Esophagus squamous epithelium (tissue), 5 donors: Measurements from ENCODE around the gene TRERF1. TPM values are rescaled to one million over a fixed set of nuclear protein-coding genes. Genes with fewer than 3 reads are reported as not detected.
A peak's percentile ranks its signal among the peaks of the same experiment; 100 is the strongest.

Experiments used
- DNase-seq: peaks from one replicate; lab custom pipeline; 2025; lab: John Stamatoyannopoulos, UW
- H3K27ac ChIP-seq, 4 donors: fragments of 200-600 bp; sonication (generic); one replicate each; pipeline ENCODE4 v1.5.1; 2016 to 2019; ENCODE audit warnings: mild to moderate bottlenecking in 1 of 4
- H3K27me3 ChIP-seq, 4 donors: fragments of 200-600 bp; sonication (generic); 1 replicate in 3 of 4; 2 replicates in 1 of 4; pipeline versions ENCODE4 v1.5.1 to v1.6.0; 2017 to 2021; ENCODE audit warnings: antibody characterized with exemption in 1 of 4
- H3K36me3 ChIP-seq, 3 donors: fragments of 200-600 bp; sonication (generic); one replicate each; pipeline ENCODE4 v1.5.1; 2016 to 2019
- H3K4me1 ChIP-seq, 3 donors: fragments of 200-600 bp; sonication (generic); one replicate each; pipeline ENCODE4 v1.5.1; 2017 to 2019
- H3K4me3 ChIP-seq, 4 donors: fragments of 200-600 bp; sonication (generic); 1 replicate in 3 of 4; 2 replicates in 1 of 4; pipeline ENCODE4 v1.5.1; 2016 to 2019; ENCODE audit warnings: mild to moderate bottlenecking in 2 of 4, moderate library complexity in 1 of 4
- H3K9me3 ChIP-seq, 3 donors: fragments of 200-600 bp; sonication (generic); one replicate each; pipeline ENCODE4 v1.5.1; 2016 to 2019
- CTCF ChIP-seq, 6 experiments: fragments of 450-650 bp in 4 of 6; fragments of 200-600 bp in 2 of 6; sonication (generic) in 2 of 6; IDR thresholded peaks; one replicate each; pipeline ENCODE4 v1.5.1; 2016 to 2019; ENCODE audit warnings: antibody characterized with exemption in 6 of 6, mild to moderate bottlenecking in 4 of 6, moderate library complexity in 4 of 6
- POLR2A ChIP-seq, 4 donors: fragments of 450-650 bp; IDR thresholded peaks; one replicate each; pipeline ENCODE4 v1.6.1; 2017; ENCODE audit warnings: antibody characterized with exemption in 4 of 4, mild to moderate bottlenecking in 4 of 4, moderate library complexity in 3 of 4
- WGBS, 2 donors: methylation state at CpG; one replicate each; pipeline ENCODE4 v1.1.5; 2018; 5-methylcytosine and 5-hydroxymethylcytosine counted together
- intact Hi-C: fragments of 100-400 bp; cut with DNase I; formaldehyde crosslinking; loops from one replicate; pipeline ENCODE4 v1.15.0; 2022
- total RNA-seq, 4 donors: library from RNA; depleted of rRNA; stranded (reverse); fragments of >200 nt; gene quantifications; one replicate each; pipeline ENCODE4 v1.1.0, GENCODE V29; 2016
- donor health status: DM: yes; HTN: yes; CAD: no.

Gene TRERF1
- total RNA-seq, 4 donors from 2014 or later, result 5.5 to 13.8 (median 11.5) TPM

DNA sequence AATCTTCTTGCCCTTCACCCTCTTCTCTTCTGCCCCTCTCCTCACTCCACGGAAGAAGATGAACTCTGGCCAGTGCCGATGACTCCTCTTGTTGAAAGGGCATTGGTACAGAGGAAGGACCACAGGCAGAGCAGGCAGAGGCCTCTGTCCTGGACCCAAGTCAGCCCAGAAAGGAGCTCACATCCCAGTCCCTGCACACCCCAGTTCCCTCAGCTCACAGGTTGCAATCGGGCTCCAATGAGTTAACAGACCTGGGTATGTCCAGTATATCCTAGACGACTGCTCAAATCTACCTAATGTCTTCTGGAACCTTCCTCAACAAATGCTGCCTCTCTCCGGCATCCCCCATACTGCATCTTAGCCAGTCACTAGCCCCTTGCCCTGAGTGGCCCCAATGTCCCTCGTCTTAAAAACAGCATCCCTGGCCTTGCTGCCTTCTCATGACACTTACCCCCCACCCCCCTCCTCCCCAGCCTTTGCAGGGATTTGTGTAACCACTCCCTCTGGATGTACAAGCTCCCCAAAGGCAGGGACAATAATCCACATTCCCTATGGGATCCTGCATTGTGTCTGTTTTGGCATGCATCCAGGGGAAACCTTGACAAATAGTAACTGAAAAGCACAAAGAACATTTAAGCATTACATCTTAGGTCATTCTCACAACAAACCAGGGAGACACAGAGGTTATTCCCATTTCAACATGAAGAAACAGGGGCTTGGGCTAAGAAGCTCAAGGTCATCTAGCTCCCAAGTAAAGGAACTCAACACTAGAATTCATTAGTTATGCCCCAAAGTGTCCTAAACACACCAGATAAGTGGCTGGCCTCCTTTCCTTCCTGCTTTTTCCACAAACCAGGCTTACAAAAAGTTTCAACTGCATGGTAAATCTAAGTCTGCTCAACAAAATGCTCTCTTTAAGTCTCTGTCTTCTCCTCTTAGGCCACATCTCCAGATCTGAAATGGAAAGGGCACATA is 45.1 kb downstream of the TRERF1 start:
- intact Hi-C loops, result no loop called here
- Histone ChIP-seq H3K36me3 (no peaks in the 10 kb centered on the region), H3K27ac (peak overlapping the region in 3 of 4 donors; percentile 38 to 90 (median 58)), H3K4me1 (peaks cover 52 to 76% (median 58%) of the 10 kb centered on the region in 3 donors), H3K9me3 (no peaks in the 10 kb centered on the region), H3K27me3 (no peaks in the 10 kb centered on the region), H3K4me3 (peak overlapping the region in 1 of 4 donors; percentile 3)
- TF ChIP-seq POLR2A (IDR thresholded peaks at IDR 0.05) (no peak), CTCF (IDR thresholded peaks at IDR 0.05) (no peak)
- 72 to 83% methylated on average over 5 to 6 of the region's 6 CpGs for WGBS, 2 donors
- DNase-seq, result no peak

DNA sequence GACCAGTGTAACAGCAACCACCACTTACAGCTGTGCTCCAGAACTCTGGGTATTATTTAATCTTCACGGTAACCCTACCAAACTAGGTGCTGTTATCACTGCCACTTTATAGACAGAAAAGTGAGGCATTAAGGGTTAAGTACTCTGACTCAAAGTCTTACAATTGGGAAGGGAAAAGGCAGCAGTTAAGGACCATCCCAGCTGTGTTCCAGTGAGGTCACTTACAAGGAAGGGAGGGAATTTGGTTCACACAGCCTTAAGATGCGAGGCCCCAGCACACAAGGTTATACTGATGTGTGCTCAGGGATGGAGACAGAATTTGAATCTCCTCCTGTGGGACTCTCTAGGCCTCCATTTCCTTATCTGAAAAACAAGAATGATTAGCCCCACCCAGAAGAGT is 46.7 kb downstream of the TRERF1 start:
- H3K27me3 ChIP-seq, result no peaks in the 10 kb centered on the region
- TF ChIP-seq CTCF (IDR thresholded peaks at IDR 0.05), result no peak
- H3K9me3 ChIP-seq, result no peaks in the 10 kb centered on the region
- WGBS, 2 donors, result 33 to 62% methylated on average over 2 of the region's 2 CpGs
- peaks cover 46 to 84% (median 63%) of the 10 kb centered on the region in 3 donors for H3K4me1 ChIP-seq
- intact Hi-C loops, result no loop called here
- peak overlapping the region; percentile 83 to 90 (median 84) for H3K27ac ChIP-seq
- H3K36me3 ChIP-seq, result no peaks in the 10 kb centered on the region
- H3K4me3 ChIP-seq, result no peak overlapping the region
- DNase-seq, result no peak

DNA sequence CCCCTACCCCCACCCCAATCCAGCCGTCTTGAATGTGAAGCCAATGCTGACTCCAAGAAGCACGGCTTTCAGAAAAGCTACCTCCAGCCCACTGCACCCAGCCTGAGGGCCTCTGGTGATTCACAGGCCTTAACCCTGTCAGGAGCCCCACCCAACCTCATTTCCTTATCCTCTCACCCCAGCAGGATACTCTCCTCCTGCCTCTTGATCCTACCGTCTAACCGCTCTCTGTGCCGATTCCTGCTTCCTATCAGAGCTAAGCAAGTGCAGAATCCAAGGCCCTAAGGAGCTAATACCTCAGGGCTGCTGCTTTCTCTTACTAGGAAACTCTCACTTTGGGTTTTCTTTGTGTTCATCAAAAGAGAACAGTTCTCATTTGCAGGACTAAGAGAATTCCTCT is 47.2 kb downstream of the TRERF1 start:
- 21% methylated on average over 5 of the region's 5 CpGs for WGBS, 2 donors
- peak overlapping the region in 1 of 4 donors; percentile 19 for H3K4me3 ChIP-seq
- TF ChIP-seq POLR2A (IDR thresholded peaks at IDR 0.05) (peak in 1 of 4 donors; percentile 21), CTCF (IDR thresholded peaks at IDR 0.05) (no peak)
- H3K4me1 ChIP-seq, result peaks cover 46 to 90% (median 63%) of the 10 kb centered on the region in 3 donors
- no peaks in the 10 kb centered on the region for H3K36me3 ChIP-seq
- H3K27me3 ChIP-seq, result no peaks in the 10 kb centered on the region
- H3K9me3 ChIP-seq, result no peaks in the 10 kb centered on the region
- peak overlapping the region; percentile 83 to 90 (median 84) for H3K27ac ChIP-seq
- no peak for DNase-seq
- intact Hi-C loops, result no loop called here

GRCh38 chr6:42403831-42404230 is 47.9 kb downstream of the TRERF1 start:
- Histone ChIP-seq H3K9me3 (no peaks in the 10 kb centered on the region), H3K4me1 (peaks cover 46 to 96% (median 63%) of the 10 kb centered on the region in 3 donors), H3K27me3 (no peaks in the 10 kb centered on the region), H3K27ac (peak overlapping the region; percentile 83 to 90 (median 84)), H3K4me3 (peak overlapping the region in 3 of 4 donors; percentile 7 to 21 (median 20)), H3K36me3 (no peaks in the 10 kb centered on the region)
- intact Hi-C loops, result no loop called here
- DNase-seq, result no peak
- TF ChIP-seq CTCF (IDR thresholded peaks at IDR 0.05) (no peak), POLR2A (IDR thresholded peaks at IDR 0.05) (no peak)
- WGBS, 2 donors, result 38 to 48% methylated on average over 2 to 4 of the region's 5 CpGs

GRCh38 chr6:42403421-42403820 is 48.3 kb downstream of the TRERF1 start:
- Histone ChIP-seq H3K27me3 (no peaks in the 10 kb centered on the region), H3K4me1 (peaks cover 46 to 96% (median 63%) of the 10 kb centered on the region in 3 donors)
- DNase-seq, result no peak

More at GRCh38 chr6:42403421-42403820, 48.3 kb downstream of the TRERF1 start:
- H3K27ac ChIP-seq, result peak overlapping the region; percentile 83 to 90 (median 84)
- no peaks in the 10 kb centered on the region for H3K9me3 ChIP-seq
- peak overlapping the region in 3 of 4 donors; percentile 7 to 21 (median 20) for H3K4me3 ChIP-seq
- TF ChIP-seq POLR2A (IDR thresholded peaks at IDR 0.05) (no peak), CTCF (IDR thresholded peaks at IDR 0.05) (peak in 3 of 6 experiments; percentile 10 to 35 (median 20))
- intact Hi-C loops, result no loop called here
- WGBS, 2 donors, result 48 to 56% methylated on average over 7 of the region's 7 CpGs
- H3K36me3 ChIP-seq, result no peaks in the 10 kb centered on the region
